GM21576 (cell line): ENCODE data around the gene SPDYE11.
"Not testable (repeated sequence)": the region's sequence is repeated elsewhere in the genome, so short reads cannot be mapped to it uniquely, and the experiment has no call there.

Source experiments
- ATAC-seq: cut with Tn5 transposase; IDR thresholded peaks from one replicate; pipeline ENCODE4 v1.9.1; 2021; ENCODE audit warnings: mild to moderate bottlenecking, moderate library complexity; ENCODE audit not compliant: unreplicated experiment

Gene SPDYE11, protein sequence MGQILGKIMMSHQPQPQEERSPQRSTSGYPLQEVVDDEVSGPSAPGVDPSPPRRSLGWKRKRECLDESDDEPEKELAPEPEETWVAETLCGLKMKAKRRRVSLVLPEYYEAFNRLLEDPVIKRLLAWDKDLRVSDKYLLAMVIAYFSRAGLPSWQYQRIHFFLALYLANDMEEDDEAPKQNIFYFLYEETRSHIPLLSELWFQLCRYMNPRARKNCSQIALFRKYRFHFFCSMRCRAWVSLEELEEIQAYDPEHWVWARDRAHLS

DNA sequence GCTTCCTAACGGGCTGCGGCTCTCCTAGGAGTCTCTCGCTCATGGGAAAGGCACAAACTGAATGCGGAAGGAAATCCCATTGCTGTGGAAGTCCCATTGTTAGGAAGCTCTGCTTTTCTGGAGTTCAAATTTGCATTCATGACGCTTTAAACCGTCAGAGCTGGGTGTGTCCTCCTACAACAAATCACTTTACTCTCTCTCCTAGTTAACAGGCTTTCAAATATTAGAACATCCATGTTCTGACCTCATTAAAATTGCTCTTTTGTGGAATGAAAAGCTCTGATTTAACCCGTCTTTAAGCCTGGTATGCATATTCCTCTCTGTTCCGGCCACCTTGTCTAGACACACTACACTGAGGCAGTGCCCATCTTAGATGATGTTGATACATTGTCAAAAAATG, at the start of gene SPDYE11:
TSS of gene SPDYE11 (minus strand) at position 101 of the 400 bp plus-strand sequence. CDS start 1,800 bp downstream, outside the sequence.
- not testable (repeated sequence) for ATAC-seq

DNA sequence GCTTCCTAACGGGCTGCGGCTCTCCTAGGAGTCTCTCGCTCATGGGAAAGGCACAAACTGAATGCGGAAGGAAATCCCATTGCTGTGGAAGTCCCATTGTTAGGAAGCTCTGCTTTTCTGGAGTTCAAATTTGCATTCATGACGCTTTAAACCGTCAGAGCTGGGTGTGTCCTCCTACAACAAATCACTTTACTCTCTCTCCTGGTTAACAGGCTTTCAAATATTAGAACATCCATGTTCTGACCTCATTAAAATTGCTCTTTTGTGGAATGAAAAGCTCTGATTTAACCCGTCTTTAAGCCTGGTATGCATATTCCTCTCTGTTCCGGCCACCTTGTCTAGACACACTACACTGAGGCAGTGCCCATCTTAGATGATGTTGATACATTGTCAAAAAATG, 28.2 kb upstream of the SPDYE11 start, which contains the start of gene SPDYE9:
TSS of gene SPDYE9 (minus strand) at position 101 of the 400 bp plus-strand sequence. CDS start 1,800 bp downstream, outside the sequence.
- ATAC-seq, result not testable (repeated sequence)

DNA sequence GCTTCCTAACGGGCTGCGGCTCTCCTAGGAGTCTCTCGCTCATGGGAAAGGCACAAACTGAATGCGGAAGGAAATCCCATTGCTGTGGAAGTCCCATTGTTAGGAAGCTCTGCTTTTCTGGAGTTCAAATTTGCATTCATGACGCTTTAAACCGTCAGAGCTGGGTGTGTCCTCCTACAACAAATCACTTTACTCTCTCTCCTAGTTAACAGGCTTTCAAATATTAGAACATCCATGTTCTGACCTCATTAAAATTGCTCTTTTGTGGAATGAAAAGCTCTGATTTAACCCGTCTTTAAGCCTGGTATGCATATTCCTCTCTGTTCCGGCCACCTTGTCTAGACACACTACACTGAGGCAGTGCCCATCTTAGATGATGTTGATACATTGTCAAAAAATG, 28.0 kb downstream of the SPDYE11 start, which contains the start of gene SPDYE8:
TSS of gene SPDYE8 (minus strand) at position 101 of the 400 bp plus-strand sequence. CDS start 1,800 bp downstream, outside the sequence.
- ATAC-seq, result not testable (repeated sequence)

DNA sequence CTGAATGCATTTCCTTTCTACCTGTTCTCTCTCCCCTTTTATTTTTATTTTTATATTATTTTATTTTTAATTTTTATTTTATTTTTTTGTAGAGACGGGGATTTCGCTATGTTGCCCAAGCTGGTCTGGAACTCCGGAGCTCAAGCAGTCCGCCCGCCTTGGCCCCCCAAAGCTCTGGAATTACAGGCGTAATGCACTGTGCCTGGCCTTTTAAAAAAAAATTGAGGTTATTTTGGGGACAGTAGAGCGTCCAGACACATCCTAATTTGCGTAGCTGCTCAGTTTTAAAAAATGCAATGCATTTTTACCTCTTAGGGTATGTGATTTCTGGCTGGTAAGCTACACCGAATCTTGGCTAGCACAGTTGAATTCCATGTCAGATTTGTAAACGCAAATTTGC, 51.2 kb downstream of the SPDYE11 start:
- ATAC-seq, result not testable (repeated sequence)

DNA sequence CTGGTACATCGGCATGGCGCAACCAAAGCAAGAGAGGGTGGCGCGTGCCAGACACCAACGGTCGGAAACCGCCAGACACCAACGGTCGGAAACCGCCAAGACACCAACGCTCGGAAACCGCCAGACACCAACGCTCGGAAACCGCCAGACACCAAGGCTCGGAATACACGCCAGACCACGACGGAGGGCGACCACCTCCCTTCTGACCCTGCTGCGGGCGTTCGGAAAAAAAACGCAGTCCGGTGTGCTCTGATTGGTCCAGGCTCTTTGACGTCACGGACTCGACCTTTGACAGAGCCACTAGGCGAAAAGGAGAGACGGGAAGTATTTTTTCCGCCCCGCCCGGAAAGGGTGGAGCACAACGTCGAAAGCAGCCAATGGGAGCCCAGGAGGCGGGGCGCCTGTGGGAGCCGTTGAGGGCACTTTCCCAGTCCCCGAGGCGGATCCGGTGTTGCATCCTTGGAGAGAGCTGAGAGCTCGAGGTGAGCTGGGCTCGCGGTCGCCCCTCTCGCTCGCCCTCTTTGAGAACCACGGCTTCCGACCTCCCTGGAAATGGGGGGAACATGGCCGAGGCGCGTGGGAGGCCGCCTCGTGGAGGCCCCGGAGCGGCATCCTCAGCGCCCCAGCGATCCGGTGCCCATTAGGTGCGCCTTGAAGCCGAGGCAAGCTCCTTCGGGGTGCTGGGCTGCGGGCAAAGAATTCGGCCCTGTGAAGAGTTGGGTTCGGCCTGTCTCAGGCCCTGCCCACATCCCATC, 51.8 kb downstream of the SPDYE11 start:
- ATAC-seq, result peak; percentile 73

DNA sequence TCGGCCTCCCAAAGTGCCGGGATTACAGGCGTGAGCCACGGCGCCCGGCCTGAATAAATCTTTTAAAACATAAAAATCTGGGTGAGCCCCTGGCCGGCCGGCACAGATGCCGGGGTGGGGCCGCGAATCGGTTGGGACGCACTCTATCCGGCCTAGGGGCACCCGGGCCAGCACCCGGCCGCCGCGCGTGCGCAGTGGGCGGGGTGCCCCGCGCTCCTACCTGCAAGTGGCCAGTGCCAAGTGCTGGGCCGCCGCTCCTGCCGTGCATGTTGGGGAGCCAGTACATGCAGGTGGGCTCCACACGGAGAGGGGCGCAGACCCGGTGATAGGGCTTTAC, 52.4 kb downstream of the SPDYE11 start:
- peak; percentile 77 for ATAC-seq

DNA sequence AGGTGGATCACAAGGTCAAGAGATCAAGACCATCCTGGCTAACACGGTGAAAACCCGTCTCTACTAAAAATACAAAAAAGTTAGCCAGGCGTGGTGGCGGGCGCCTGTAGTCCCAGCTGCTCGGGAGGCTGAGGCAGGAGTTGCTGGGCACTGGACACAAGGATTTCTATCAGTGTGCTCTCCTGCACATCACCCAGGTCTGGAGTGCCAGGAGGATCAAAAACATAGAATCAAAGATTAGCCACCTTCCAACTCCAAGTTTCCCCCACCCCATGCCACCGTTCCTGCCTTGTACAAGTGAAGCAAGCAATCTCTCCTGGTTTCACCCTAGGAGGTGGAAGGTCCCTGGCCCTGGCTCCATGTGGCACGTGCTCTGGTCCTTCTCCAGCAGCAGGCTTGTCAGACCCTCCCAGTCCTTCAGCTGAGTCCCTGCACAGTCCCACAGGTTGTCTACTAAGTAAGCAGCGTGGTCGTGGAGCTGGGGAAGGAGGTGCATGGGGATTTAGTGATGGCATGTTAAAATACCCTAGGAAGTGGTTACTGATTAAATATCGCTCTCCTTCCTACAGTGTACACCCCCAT, 59.7 kb downstream of the SPDYE11 start:
- ATAC-seq, result not testable (repeated sequence)
